GM12878 (cell line): ENCODE data around the gene CHMP4A. TPM values are rescaled to one million over a fixed set of nuclear protein-coding genes. Genes with fewer than 3 reads are reported as not detected.

Experiments
- CBX3 ChIP-seq: fragments of 200-600 bp; sonication (generic); IDR thresholded peaks from 2 replicates; pipeline ENCODE4 v1.6.1; 2016; ENCODE audit warnings: low read depth, borderline replicate concordance
- CHD2 ChIP-seq: IDR thresholded peaks from 2 replicates; pipeline ENCODE4 v1.6.1; 2011; ENCODE audit warnings: low read depth, low read length, improper control_type of control experiment, borderline replicate concordance
- MYC ChIP-seq: IDR thresholded peaks from 2 replicates; pipeline ENCODE4 v1.6.1; 2011; ENCODE audit warnings: mild to moderate bottlenecking, low read length, moderate library complexity, inconsistent platforms; ENCODE audit not compliant: insufficient read depth, insufficient replicate concordance, insufficient read length, severe bottlenecking
- NR2C2 ChIP-seq: IDR thresholded peaks from 2 replicates; pipeline ENCODE4 v1.6.1; 2011; ENCODE audit warnings: borderline replicate concordance, low read depth; ENCODE audit not compliant: control insufficient read depth, insufficient read length
- PRDM15 ChIP-seq: fragments of 450-650 bp; formaldehyde crosslinking; IDR thresholded peaks from 2 replicates; pipeline ENCODE4 v1.4.0; 2020; ENCODE audit warnings: mild to moderate bottlenecking, moderate library complexity
- STAT1 ChIP-seq: fragments of 450-650 bp; conservative IDR thresholded peaks from 2 replicates; pipeline ENCODE4 v1.6.1; 2014; ENCODE audit warnings: antibody characterized with exemption, mild to moderate bottlenecking
- SUPT20H ChIP-seq: IDR thresholded peaks from 2 replicates; pipeline ENCODE4 v1.6.1; 2011; ENCODE audit warnings: low read depth, mild to moderate bottlenecking, low read length, moderate library complexity, borderline replicate concordance; ENCODE audit not compliant: control insufficient read depth
- ZNF384 ChIP-seq: IDR thresholded peaks from 2 replicates; pipeline ENCODE4 v1.6.1; 2012; ENCODE audit warnings: low read depth, mild to moderate bottlenecking, low read length, improper control_type of control experiment, borderline replicate concordance
- ZNF592 ChIP-seq: fragments of 450-650 bp; IDR thresholded peaks from 2 replicates; pipeline ENCODE4 v1.6.1; 2017; ENCODE audit warnings: mild to moderate bottlenecking, moderate library complexity
- polyA plus RNA-seq, 11 experiments: library from polyadenylated mRNA; depleted of rRNA in 4 of 11; unstranded in 6 of 11; stranded (reverse) in 5 of 11; fragments of >200 nt; fragmentation: Nextera tagmentation in 4 of 11; fragmentation: Illumina TruSeq in 1 of 11; extraction: Ambion mirVana in 4 of 11; extraction: Trizol in 1 of 11; gene quantifications; 1 replicate in 1 of 11; 2 replicates in 10 of 11; pipeline versions ENCODE4 v1.2.1 to v1.2.3, GENCODE V29; 2011 to 2016; ENCODE audit warnings: inconsistent platforms in 2 of 11, missing spikeins in 2 of 11, low read depth in 1 of 11
- total RNA-seq, 4 experiments: library from RNA; depleted of rRNA in 3 of 4; stranded (reverse); fragments of >200 nt in 3 of 4; fragmentation: Illumina TruSeq in 1 of 4; extraction: Trizol in 1 of 4; gene quantifications; 2 replicates each; pipeline versions ENCODE4 v1.2.1 to v1.2.3, GENCODE V29; 2013 to 2021

Gene CHMP4A
- total and polyA plus RNA-seq, 10 of the 15 experiments (the other 5 are each of a cell fraction or from before 2014, with no cell fraction given) = 35.5 to 151 (median 84.7) TPM

GRCh38 chr14:24212924-24213865 lies at the start of gene CHMP4A (continued):
- TF ChIP-seq PRDM15 = peak; percentile 91
- peak; percentile 38 for TF ChIP-seq MYC
- no peak for TF ChIP-seq NR2C2
- TF ChIP-seq SUPT20H = no peak
- 0 out of 2 replicates have a peak, but pooled peaks have one; percentile 23 for TF ChIP-seq STAT1
- TF ChIP-seq CBX3 = no peak
- no peak for TF ChIP-seq ZNF384
- TF ChIP-seq ZNF592 = no peak
- TF ChIP-seq CHD2 = peak; percentile 94
- TF ChIP-seq, all 136 proteins: peak for 72
